ENCODE data around the gene ADRA2B. TPM values are rescaled to one million over a fixed set of nuclear protein-coding genes. Genes with fewer than 3 reads are reported as not detected.

ADRA2B gene
- total RNA-seq, 1 experiment from 2014 or later, result not detected

DNA sequence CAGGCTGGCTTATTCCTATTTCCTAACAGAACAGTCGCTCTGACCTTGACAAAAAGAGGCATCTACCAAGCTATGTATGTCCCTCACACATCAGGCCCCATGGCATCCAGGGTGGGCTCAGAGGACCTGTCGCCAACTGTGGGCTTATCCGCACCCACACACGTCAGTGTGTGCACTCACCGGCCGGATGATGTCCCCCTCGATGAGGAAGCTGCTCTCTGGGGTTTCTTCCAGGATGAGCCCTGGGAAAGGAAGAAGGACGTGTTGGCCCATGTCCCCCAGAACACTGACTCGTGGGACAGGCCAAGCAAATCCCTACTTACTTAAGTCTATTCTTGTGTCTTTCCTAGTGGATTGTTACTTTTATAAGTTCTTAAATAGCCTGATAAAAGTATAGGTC is 18.8 kb upstream of the ADRA2B start:
- no peaks in the 10 kb centered on the region for H3K27me3 ChIP-seq (replicated peaks; ENCODE audit: insufficient read depth, low read depth, low read length, poor library complexity)
- H3K9me3 ChIP-seq (ENCODE audit: low read depth, low read length, poor library complexity, severe bottlenecking), result no peaks in the 10 kb centered on the region
- H3K4me3 ChIP-seq (ENCODE audit: low read depth, low read length, poor library complexity, severe bottlenecking), result no peak overlapping the region
- H3K27ac ChIP-seq (ENCODE audit: low read depth, low read length, poor library complexity, severe bottlenecking), result no peak overlapping the region
- no peaks in the 10 kb centered on the region for H3K4me1 ChIP-seq (ENCODE audit: insufficient read depth, low read length, poor library complexity, severe bottlenecking)
- DNase-seq (ENCODE audit: low spot score), result no peak
- CTCF ChIA-PET, result no interaction called here
- H3K36me3 ChIP-seq (ENCODE audit: insufficient read depth, low read length, poor library complexity, severe bottlenecking), result no peaks in the 10 kb centered on the region
- TF ChIP-seq EZH2 (IDR thresholded peaks at IDR 0.05; ENCODE audit: borderline replicate concordance, low read depth, low read length, poor library complexity, severe bottlenecking), result no peak
- TF ChIP-seq CTCF (conservative IDR thresholded peaks at IDR 0.05; ENCODE audit: low read depth, low read length), result no peak
- POLR2A ChIA-PET (ENCODE audit: low non-redundant PET), result no interaction called here
- no TSS peak for BruUV-seq (replicated peaks)
- intact Hi-C loops (cut with micrococcal nuclease; ENCODE audit: unreplicated experiment), result no loop called here

DNA sequence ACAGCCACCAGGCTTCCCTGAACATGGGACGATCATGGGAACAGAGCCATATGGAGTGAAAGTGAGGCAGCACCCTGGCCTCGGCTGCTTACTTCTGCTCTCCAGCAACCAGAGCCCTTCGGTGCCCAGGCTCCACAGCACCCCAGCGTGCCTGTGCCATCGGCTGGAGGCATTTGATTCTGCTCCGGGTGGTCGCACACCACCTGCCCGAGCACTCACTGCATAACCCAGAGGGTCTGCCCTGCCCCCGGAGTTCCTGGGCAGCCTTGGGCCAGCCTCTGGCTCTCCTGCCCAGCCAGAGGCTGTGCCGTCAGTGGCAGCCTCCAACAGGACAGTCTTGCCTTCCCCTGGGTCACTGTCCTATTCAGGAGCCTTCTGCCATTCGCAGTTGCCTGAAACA is 18.1 kb upstream of the ADRA2B start:
- CTCF ChIA-PET, result no interaction called here
- intact Hi-C loops (cut with micrococcal nuclease; ENCODE audit: unreplicated experiment), result loop anchor here (5.0 kb wide), 1 partner anchor 373 kb away; the partner anchor contains the start of gene NEURL3
- DNase-seq (ENCODE audit: low spot score), result no peak
- Histone ChIP-seq H3K4me3 (ENCODE audit: low read depth, low read length, poor library complexity, severe bottlenecking) (no peak overlapping the region), H3K9me3 (ENCODE audit: low read depth, low read length, poor library complexity, severe bottlenecking) (no peaks in the 10 kb centered on the region), H3K4me1 (ENCODE audit: insufficient read depth, low read length, poor library complexity, severe bottlenecking) (no peaks in the 10 kb centered on the region), H3K27me3 (replicated peaks; ENCODE audit: insufficient read depth, low read depth, low read length, poor library complexity) (no peaks in the 10 kb centered on the region), H3K36me3 (ENCODE audit: insufficient read depth, low read length, poor library complexity, severe bottlenecking) (no peaks in the 10 kb centered on the region), H3K27ac (ENCODE audit: low read depth, low read length, poor library complexity, severe bottlenecking) (no peak overlapping the region)
- POLR2A ChIA-PET (ENCODE audit: low non-redundant PET), result no interaction called here
- no TSS peak for BruUV-seq (replicated peaks)
- no peak for TF ChIP-seq CTCF (conservative IDR thresholded peaks at IDR 0.05; ENCODE audit: low read depth, low read length)
- TF ChIP-seq EZH2 (IDR thresholded peaks at IDR 0.05; ENCODE audit: borderline replicate concordance, low read depth, low read length, poor library complexity, severe bottlenecking), result no peak

DNA sequence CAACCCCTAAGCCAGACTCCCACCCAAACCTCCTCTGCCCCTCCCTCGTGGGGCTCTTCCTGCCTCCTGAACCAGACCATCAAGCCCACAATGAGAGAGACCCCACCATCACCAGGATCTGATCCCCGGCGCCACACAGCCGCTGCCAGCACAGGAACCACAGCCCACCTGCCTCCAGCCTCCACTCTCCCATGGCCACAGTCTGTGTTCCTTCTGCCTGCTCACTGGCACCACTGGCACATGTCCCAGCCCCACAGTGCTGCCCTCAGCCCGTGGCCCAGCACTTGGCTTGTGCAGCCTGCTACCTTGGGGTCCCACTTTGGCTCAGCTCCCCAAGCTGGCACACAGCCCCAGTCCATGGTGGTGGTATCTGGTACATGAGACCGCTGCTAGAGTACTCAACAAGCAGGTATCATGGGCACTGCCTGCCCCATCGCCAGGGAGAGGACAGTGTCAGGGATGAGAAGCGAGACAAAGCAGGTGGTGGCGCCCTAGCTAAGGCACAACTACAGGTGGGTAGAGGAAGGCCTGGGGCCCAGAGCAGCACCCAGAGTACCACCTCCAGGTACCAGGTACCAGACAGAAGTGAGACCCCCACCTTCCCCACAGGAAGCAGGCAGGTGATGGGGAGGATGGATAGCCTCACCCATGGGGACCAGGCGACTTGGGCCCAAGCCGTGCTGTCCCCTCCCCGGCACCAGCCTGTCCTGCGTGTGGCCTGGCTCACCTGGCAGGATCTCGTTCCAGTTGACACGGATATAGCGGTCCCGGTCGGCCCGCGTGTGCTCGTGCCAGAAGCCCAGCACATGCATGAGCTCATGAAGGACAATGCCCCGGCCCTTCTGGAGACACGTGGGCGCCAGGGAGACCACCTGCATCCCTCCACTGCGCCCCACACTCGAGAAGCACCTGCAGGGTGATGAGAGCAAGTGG is 15.7 kb upstream of the ADRA2B start:
- no peak for TF ChIP-seq EZH2 (IDR thresholded peaks at IDR 0.05; ENCODE audit: borderline replicate concordance, low read depth, low read length, poor library complexity, severe bottlenecking)
- TF ChIP-seq CTCF (conservative IDR thresholded peaks at IDR 0.05; ENCODE audit: low read depth, low read length), result no peak
- Histone ChIP-seq H3K9me3 (ENCODE audit: low read depth, low read length, poor library complexity, severe bottlenecking) (no peaks in the 10 kb centered on the region), H3K27ac (ENCODE audit: low read depth, low read length, poor library complexity, severe bottlenecking) (no peak overlapping the region), H3K36me3 (ENCODE audit: insufficient read depth, low read length, poor library complexity, severe bottlenecking) (no peaks in the 10 kb centered on the region), H3K4me1 (ENCODE audit: insufficient read depth, low read length, poor library complexity, severe bottlenecking) (no peaks in the 10 kb centered on the region), H3K27me3 (replicated peaks; ENCODE audit: insufficient read depth, low read depth, low read length, poor library complexity) (peaks cover 3% of the 10 kb centered on the region), H3K4me3 (ENCODE audit: low read depth, low read length, poor library complexity, severe bottlenecking) (no peak overlapping the region)
- ChIA-PET CTCF (no interaction called here), POLR2A (ENCODE audit: low non-redundant PET) (no interaction called here)
- intact Hi-C loops (cut with micrococcal nuclease; ENCODE audit: unreplicated experiment), result loop anchor here (5.0 kb wide), 1 partner anchor 375 kb away; the partner anchor contains the start of gene NEURL3
- BruUV-seq (replicated peaks), result no TSS peak
- no peak for DNase-seq (ENCODE audit: low spot score)
